ENCODE measurements around the gene SSR4.
A peak's percentile ranks its signal among the peaks of the same experiment; 100 is the strongest.

The SSR4 gene

DNA sequence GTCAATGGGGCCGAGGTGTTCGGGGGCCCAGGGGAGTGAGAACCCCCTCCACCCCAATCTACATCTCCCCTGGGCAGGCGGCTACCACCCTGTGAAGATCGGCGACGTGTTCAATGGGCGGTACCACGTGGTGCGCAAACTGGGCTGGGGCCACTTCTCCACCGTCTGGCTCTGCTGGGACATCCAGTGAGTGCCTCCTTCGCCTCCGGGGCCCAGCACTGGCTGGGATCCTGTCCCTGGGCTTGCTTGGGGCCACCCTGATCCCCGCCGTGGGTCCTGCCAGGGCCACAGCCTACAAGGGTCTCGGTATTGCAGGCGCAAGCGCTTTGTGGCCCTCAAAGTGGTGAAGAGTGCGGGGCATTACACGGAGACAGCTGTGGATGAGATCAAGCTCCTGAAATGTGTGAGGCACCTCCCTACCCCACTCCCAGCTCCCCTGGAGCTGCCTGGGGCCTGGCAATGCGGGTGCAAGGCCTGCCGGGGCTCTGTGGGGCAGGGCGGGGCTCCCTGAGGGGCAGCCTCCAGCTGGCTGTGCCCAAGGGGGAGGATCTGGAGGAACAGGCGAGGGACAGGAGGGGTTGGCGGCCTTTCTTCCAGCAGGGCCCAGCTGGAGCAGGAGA, 12.9 kb upstream of the SSR4 start (continued):
- TF ChIP-seq ZBTB1 (tag by site-specific recombination; IDR thresholded peaks at IDR 0.05) (no peak), ZNF132 (tag by site-specific recombination; IDR thresholded peaks at IDR 0.05; ENCODE audit: borderline replicate concordance) (no peak), ZBTB8A (tag by site-specific recombination; IDR thresholded peaks at IDR 0.05) (no peak)
- TF ChIP-seq, protein P1, sequence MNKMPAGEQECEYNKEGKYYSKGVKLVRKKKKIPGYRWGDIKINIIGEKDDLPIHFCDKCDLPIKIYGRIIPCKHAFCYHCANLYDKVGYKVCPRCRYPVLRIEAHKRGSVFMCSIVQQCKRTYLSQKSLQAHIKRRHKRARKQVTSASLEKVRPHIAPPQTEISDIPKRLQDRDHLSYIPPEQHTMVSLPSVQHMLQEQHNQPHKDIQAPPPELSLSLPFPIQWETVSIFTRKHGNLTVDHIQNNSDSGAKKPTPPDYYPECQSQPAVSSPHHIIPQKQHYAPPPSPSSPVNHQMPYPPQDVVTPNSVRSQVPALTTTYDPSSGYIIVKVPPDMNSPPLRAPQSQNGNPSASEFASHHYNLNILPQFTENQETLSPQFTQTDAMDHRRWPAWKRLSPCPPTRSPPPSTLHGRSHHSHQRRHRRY (tag by site-specific recombination; IDR thresholded peaks at IDR 0.05) = no peak

GRCh38 chrX:153782313-153782712, 12.2 kb upstream of the SSR4 start:
- Histone ChIP-seq H3K9me3 (ENCODE audit: control insufficient read depth, insufficient read depth, low read depth, low read length) (no peaks in the 10 kb centered on the region), H3K36me3 (ENCODE audit: control insufficient read depth in 2 of 2, insufficient read depth in 1 of 2, low read length in 2 of 2) (peaks cover 0 to 26% of the 10 kb centered on the region in 2 experiments; a peak in 1 of 3 replicates), H3K4me1 (ENCODE audit: control insufficient read depth, insufficient read depth, low read length) (no peaks in the 10 kb centered on the region), H3K4me3 (ENCODE audit: low read depth, low read length) (no peak overlapping the region), H3K27ac (ENCODE audit: extremely low read depth, low read depth, low read length) (no peak overlapping the region)
- ChIA-PET CTCF (interaction anchor here (1.2 to 2.0 kb wide), 3 partner anchors 11 to 170 kb away, joined by 3 to 10 read pairs (median 3); partner anchors contain the start of gene PLXNB3), POLR2A (interaction anchor here (1.2 to 3.3 kb wide), 4 partner anchors 9 to 153 kb away, joined by 3 to 16 read pairs (median 6); partner anchors contain the start of genes IDH3G, NAA10 and SSR4)
- TF ChIP-seq ZNF302 (tag by site-specific recombination; IDR thresholded peaks at IDR 0.05; ENCODE audit: low read depth) = no peak
- TF ChIP-seq FEZF1 (tag by site-specific recombination; IDR thresholded peaks at IDR 0.05) = no peak
- no peak for TF ChIP-seq YY2 (tag by site-specific recombination; IDR thresholded peaks at IDR 0.05)
- TF ChIP-seq, protein P2, sequence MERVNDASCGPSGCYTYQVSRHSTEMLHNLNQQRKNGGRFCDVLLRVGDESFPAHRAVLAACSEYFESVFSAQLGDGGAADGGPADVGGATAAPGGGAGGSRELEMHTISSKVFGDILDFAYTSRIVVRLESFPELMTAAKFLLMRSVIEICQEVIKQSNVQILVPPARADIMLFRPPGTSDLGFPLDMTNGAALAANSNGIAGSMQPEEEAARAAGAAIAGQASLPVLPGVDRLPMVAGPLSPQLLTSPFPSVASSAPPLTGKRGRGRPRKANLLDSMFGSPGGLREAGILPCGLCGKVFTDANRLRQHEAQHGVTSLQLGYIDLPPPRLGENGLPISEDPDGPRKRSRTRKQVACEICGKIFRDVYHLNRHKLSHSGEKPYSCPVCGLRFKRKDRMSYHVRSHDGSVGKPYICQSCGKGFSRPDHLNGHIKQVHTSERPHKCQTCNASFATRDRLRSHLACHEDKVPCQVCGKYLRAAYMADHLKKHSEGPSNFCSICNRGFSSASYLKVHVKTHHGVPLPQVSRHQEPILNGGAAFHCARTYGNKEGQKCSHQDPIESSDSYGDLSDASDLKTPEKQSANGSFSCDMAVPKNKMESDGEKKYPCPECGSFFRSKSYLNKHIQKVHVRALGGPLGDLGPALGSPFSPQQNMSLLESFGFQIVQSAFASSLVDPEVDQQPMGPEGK (tag by site-specific recombination; IDR thresholded peaks at IDR 0.05) = 0 out of 2 replicates have a peak, but pooled peaks have one; percentile 3
- no peak for TF ChIP-seq ZNF155 (tag by site-specific recombination; IDR thresholded peaks at IDR 0.05)
- peak; percentile 65 for TF ChIP-seq SCRT2 (tag by site-specific recombination; IDR thresholded peaks at IDR 0.05)
- 0 out of 2 replicates have a peak, but pooled peaks have one; percentile 41 for TF ChIP-seq SCRT1 (tag by site-specific recombination; IDR thresholded peaks at IDR 0.05; ENCODE audit: borderline replicate concordance)
- TF ChIP-seq, protein P3, sequence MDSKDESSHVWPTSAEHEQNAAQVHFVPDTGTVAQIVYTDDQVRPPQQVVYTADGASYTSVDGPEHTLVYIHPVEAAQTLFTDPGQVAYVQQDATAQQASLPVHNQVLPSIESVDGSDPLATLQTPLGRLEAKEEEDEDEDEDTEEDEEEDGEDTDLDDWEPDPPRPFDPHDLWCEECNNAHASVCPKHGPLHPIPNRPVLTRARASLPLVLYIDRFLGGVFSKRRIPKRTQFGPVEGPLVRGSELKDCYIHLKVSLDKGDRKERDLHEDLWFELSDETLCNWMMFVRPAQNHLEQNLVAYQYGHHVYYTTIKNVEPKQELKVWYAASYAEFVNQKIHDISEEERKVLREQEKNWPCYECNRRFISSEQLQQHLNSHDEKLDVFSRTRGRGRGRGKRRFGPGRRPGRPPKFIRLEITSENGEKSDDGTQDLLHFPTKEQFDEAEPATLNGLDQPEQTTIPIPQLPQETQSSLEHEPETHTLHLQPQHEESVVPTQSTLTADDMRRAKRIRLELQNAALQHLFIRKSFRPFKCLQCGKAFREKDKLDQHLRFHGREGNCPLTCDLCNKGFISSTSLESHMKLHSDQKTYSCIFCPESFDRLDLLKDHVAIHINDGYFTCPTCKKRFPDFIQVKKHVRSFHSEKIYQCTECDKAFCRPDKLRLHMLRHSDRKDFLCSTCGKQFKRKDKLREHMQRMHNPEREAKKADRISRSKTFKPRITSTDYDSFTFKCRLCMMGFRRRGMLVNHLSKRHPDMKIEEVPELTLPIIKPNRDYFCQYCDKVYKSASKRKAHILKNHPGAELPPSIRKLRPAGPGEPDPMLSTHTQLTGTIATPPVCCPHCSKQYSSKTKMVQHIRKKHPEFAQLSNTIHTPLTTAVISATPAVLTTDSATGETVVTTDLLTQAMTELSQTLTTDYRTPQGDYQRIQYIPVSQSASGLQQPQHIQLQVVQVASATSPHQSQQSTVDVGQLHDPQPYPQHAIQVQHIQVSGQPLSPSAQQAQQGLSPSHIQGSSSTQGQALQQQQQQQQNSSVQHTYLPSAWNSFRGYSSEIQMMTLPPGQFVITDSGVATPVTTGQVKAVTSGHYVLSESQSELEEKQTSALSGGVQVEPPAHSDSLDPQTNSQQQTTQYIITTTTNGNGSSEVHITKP (tag by site-specific recombination; IDR thresholded peaks at IDR 0.05) = peak; percentile 65

GRCh38 chrX:153782871-153783270, 11.6 kb upstream of the SSR4 start:
- Histone ChIP-seq H3K27ac (ENCODE audit: extremely low read depth, low read depth, low read length) (no peak overlapping the region), H3K4me3 (ENCODE audit: low read depth, low read length) (no peak overlapping the region), H3K36me3 (ENCODE audit: control insufficient read depth in 2 of 2, insufficient read depth in 1 of 2, low read length in 2 of 2) (peaks cover 0 to 31% of the 10 kb centered on the region in 2 experiments; a peak in 1 of 3 replicates), H3K9me3 (ENCODE audit: control insufficient read depth, insufficient read depth, low read depth, low read length) (no peaks in the 10 kb centered on the region), H3K4me1 (ENCODE audit: control insufficient read depth, insufficient read depth, low read length) (no peaks in the 10 kb centered on the region)
- CTCF ChIA-PET = interaction anchor here (1.3 to 2.0 kb wide), 2 partner anchors 11 to 19 kb away, joined by 3 to 10 read pairs; partner anchors contain the start of gene PLXNB3
- POLR2A ChIA-PET = interaction anchor here (1.2 to 2.5 kb wide), 3 partner anchors 17 to 152 kb away, joined by 3 to 7 read pairs (median 3); partner anchors contain the start of gene NAA10
- no peak for TF ChIP-seq OVOL3 (tag by site-specific recombination; IDR thresholded peaks at IDR 0.05)
- no peak for TF ChIP-seq ATF2 (tag by site-specific recombination; IDR thresholded peaks at IDR 0.05; ENCODE audit: low read depth)
- TF ChIP-seq ZNF114 (tag by site-specific recombination; IDR thresholded peaks at IDR 0.05) = no peak
- TF ChIP-seq, protein P4, sequence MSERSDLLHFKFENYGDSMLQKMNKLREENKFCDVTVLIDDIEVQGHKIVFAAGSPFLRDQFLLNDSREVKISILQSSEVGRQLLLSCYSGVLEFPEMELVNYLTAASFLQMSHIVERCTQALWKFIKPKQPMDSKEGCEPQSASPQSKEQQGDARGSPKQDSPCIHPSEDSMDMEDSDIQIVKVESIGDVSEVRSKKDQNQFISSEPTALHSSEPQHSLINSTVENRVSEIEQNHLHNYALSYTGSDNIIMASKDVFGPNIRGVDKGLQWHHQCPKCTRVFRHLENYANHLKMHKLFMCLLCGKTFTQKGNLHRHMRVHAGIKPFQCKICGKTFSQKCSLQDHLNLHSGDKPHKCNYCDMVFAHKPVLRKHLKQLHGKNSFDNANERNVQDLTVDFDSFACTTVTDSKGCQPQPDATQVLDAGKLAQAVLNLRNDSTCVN (tag by site-specific recombination; optimal IDR thresholded peaks at IDR 0.05) = no peak
- TF ChIP-seq KLF7 (tag by site-specific recombination; IDR thresholded peaks at IDR 0.05; ENCODE audit: borderline replicate concordance) = no peak
- no peak for TF ChIP-seq ZNF138 (tag by site-specific recombination; IDR thresholded peaks at IDR 0.05; ENCODE audit: borderline replicate concordance)
- TF ChIP-seq ZFHX2 (tag by site-specific recombination; conservative IDR thresholded peaks at IDR 0.05) = no peak
- TF ChIP-seq ZNF473 (tag by site-specific recombination; IDR thresholded peaks at IDR 0.05) = no peak
- no peak for TF ChIP-seq GLIS1 (tag by site-specific recombination; IDR thresholded peaks at IDR 0.05)
